ENCODE measurements around the gene GABRR2.

DNA sequence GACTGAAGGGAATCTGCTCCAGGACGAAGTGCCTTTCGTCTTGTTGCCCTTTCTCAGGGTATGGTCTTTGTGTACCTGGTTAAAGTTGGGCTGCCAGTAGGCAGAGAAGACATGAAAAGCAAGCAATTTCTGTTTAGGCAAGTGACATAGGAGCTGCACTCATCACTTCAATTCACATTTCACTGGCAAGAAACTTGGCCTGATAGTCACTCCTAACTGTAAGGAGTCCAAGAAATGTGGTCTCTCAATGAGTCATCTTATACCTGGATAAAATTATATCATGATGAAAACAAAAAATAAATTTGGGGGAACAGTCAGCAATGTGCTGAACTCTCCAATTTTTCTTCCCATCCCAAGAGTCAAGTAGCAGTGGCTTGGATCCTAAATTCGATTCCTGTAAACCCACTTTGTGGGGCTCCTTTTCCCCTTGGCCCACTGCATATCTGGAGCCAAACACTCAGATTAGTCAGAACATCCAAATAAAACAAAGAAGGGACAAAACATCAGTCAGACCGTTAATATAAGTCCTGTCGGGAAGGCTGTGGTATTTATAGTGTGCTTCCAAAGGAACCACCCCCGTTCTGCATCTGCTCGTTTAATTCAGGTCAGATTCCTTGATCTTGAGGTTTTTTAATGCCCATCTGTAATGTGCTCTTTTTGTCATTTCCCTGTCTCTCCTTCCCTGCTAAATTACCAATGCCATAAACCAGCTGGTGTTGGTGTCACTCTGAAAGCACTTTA lies 93.0 kb downstream of the GABRR2 start:
- TF ChIP-seq, protein P1, sequence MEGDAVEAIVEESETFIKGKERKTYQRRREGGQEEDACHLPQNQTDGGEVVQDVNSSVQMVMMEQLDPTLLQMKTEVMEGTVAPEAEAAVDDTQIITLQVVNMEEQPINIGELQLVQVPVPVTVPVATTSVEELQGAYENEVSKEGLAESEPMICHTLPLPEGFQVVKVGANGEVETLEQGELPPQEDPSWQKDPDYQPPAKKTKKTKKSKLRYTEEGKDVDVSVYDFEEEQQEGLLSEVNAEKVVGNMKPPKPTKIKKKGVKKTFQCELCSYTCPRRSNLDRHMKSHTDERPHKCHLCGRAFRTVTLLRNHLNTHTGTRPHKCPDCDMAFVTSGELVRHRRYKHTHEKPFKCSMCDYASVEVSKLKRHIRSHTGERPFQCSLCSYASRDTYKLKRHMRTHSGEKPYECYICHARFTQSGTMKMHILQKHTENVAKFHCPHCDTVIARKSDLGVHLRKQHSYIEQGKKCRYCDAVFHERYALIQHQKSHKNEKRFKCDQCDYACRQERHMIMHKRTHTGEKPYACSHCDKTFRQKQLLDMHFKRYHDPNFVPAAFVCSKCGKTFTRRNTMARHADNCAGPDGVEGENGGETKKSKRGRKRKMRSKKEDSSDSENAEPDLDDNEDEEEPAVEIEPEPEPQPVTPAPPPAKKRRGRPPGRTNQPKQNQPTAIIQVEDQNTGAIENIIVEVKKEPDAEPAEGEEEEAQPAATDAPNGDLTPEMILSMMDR (conservative IDR thresholded peaks at IDR 0.05; ENCODE audit: low read depth, low read length): no peak
- no peak for TF ChIP-seq MXI1 (IDR thresholded peaks at IDR 0.05; ENCODE audit: borderline replicate concordance, low read depth, low read length)
- no peak for TF ChIP-seq POLR2A (IDR thresholded peaks at IDR 0.05; ENCODE audit: low read depth, low read length)

Measured in IMR-90 (cell line).